Left colon (tissue), 2 donors: Measurements from ENCODE around the gene AAMDC. TPM values are rescaled to one million over a fixed set of nuclear protein-coding genes. Genes with fewer than 3 reads are reported as not detected.
"Not testable (repeated sequence)": the region's sequence is repeated elsewhere in the genome, so short reads cannot be mapped to it uniquely, and the experiment has no call there.

ENCODE experiments used
- ATAC-seq: fragments of 200-7000 bp; cut with Tn5 transposase; one replicate; pipeline ENCODE4 v1.9.1; 2020; ENCODE audit warnings: mild to moderate bottlenecking, moderate library complexity
- DNase-seq, 2 donors: peaks; one replicate each; pipeline ENCODE4 v3.0.0-alpha.2; 2020
- intact Hi-C, 2 donors: fragments of 100-400 bp; cut with DNase I in 1 of 2; cut with micrococcal nuclease in 1 of 2; formaldehyde crosslinking; loops; one replicate each; pipeline versions ENCODE4 v1.11.2 to v1.14.0; 2022; cut with DNase I, micrococcal nuclease
- total RNA-seq, 2 donors: library from RNA; stranded (reverse); fragmentation: NEBNext Ultra II Directional; extraction: Animal tissue kit (Norgen Biotek cat#: 25700); gene quantifications; one replicate each; pipeline ENCODE4 v1.2.1, GENCODE V29; 2021
- donor health status: DM: no; HTN: no; CAD: no.
- donor health status: DM: yes; HTN: yes; CAD: no.

Gene AAMDC
- total RNA-seq, 2 donors from 2014 or later: 20.6 to 36.1 TPM

DNA sequence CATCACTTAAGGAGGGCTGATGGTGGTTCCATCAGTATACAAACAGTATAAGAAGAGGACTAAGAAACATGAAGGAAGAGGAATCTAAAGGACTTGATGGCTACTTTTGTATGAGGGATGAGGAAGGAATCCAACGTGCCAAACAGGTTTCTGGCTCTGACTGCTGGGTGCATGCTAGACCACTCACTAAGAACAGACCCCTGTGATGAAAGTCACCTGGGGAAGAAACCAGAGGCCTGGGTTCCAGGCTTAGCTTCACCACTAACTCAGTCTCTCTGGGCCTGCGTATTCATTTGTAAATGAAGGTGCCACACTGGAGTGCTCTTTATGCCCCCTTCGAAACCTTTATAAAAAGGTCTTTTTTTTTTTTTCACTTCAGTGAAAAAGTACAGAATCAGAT is 55.1 kb downstream of the AAMDC start:
- intact Hi-C loops: no loop called here
- ATAC-seq (no peak), DNase-seq (no peak)

GRCh38 chr11:77878247-77878646 is 57.3 kb downstream of the AAMDC start:
- ATAC-seq, DNase-seq, intact Hi-C loops: not testable (repeated sequence)

DNA sequence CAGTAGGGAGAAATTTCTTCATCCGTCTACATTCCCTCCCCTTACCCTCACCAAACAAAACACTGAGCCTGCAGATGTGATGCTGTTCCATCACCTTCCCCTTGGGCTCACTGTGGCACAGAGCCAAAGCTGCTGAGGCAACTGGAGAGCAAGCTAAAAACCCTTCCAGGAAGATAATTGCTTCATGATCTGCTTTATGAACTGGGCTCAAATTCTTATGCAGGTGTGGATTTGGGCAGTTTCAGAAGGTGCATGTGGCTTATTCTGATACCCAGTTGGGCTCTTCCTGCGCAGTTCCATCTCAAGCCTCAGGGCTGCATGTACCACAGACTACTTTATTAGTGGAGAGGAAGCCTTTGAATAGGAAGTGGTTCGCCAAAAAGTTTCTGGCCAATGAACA is 58.3 kb downstream of the AAMDC start:
- peak; percentile 9 to 28 for DNase-seq
- intact Hi-C loops: no loop called here
- no peak for ATAC-seq

- DNase-seq (no peak), ATAC-seq (no peak)
- intact Hi-C loops: no loop called here
These were observed 61.5 kb downstream of the AAMDC start for GRCh38 chr11:77882396-77882795.

GRCh38 chr11:77883775-77884174 is 62.8 kb downstream of the AAMDC start:
- ATAC-seq: no peak
- intact Hi-C loops: no loop called here
- no peak for DNase-seq

DNA sequence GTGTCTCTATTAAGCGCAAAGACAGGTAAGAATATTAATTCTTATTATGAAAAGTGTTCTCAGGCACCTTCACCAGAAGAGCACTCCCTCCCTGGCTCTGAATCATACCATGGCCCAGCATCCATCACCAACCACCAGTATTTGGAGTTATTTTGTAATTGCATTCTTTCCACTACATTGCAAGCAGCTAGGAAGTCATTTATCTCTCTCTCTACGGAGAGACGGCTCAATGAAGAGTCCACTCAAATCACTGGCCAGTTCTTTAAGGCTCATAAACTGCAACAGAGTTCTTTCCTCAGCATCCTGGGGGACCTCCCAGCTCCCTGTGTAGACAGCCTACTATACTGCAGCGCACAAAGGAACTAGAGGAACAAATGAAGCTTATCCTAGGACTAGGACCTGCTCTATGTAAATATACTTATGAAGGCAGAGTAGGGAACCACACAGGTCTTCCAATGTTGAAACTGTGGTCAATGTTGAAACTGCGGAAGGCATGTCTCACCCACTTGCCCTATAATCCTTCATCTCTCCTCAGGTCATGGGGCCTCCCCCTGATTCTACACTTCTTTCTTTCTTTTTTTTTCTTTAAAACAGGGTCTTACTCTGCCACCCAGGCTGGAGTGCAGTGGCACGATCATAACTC is 63.4 kb downstream of the AAMDC start:
- intact Hi-C loops: no loop called here
- no peak for DNase-seq
- ATAC-seq: no peak

DNA sequence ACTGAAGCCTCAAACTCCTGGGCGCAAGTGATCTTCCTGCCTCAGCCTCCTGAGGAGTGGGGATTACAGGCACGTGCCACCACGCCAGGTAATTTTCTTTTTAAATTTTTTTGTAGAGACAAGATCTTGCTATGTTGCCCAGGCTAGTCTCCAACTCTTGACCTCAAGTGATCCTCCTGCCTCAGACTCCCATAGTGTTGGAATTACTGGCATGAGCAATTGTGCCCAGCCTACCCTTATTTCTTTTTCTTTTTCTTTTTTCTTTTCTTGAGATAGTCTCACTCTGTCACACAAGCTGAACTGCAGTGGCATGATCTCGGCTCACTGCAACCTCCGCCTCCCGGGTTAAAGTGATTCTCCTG is 63.9 kb downstream of the AAMDC start:
- ATAC-seq: no peak
- intact Hi-C loops: no loop called here

GRCh38 chr11:77886401-77886800 is 65.5 kb downstream of the AAMDC start:
- intact Hi-C loops: no loop called here
- DNase-seq (no peak), ATAC-seq (no peak)

More for the DNA sequence above, 63.9 kb downstream of the AAMDC start:
- no peak for DNase-seq

DNA sequence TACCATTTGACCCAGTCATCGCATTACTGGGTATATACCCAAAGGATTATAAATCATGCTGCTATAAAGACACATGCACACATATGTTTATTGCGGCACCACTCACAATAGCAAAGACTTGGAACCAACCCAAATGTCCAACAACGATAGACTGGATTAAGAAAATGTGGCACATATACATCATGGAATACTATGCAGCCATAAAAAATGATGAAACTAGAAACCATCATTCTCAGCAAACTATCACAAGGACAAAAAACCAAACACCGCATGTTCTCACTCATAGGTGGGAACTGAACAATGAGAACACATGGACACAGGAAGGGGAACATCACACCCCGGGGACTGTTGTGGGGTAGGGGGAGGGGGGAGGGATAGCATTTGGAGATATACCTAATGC is 68.1 kb downstream of the AAMDC start:
- intact Hi-C loops, DNase-seq, ATAC-seq: not testable (repeated sequence)

- ATAC-seq, DNase-seq, intact Hi-C loops: not testable (repeated sequence)
These were observed 69.2 kb downstream of the AAMDC start for GRCh38 chr11:77890100-77890614.

GRCh38 chr11:77890619-77891056 is 69.7 kb downstream of the AAMDC start:
- ATAC-seq: peak; percentile 71
- intact Hi-C loops: not testable (repeated sequence)

DNA sequence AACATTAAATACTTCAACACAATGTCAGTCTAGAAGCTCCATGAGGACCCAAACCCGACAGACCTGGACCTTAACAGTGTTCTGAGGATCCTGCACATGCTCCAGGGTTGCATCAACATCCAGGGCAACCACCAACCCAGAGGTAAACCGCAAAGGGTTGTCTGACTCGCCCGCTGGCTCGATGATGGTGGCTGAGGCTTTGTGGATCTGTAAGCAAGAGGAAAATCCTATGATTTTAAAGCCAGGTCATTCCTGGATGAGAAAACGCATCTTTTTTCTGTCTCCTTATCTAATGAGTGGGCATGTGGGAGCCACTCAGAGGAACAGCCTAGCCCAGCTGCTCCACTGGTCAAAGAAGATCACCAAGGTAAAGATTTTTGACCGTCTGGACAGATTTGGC is 70.3 kb downstream of the AAMDC start:
- intact Hi-C loops, ATAC-seq, DNase-seq: not testable (repeated sequence)

More at GRCh38 chr11:77890619-77891056, 69.7 kb downstream of the AAMDC start:
- not testable (repeated sequence) for DNase-seq

- DNase-seq, intact Hi-C loops, ATAC-seq: not testable (repeated sequence)
These were observed 70.8 kb downstream of the AAMDC start for GRCh38 chr11:77891703-77892102.

DNA sequence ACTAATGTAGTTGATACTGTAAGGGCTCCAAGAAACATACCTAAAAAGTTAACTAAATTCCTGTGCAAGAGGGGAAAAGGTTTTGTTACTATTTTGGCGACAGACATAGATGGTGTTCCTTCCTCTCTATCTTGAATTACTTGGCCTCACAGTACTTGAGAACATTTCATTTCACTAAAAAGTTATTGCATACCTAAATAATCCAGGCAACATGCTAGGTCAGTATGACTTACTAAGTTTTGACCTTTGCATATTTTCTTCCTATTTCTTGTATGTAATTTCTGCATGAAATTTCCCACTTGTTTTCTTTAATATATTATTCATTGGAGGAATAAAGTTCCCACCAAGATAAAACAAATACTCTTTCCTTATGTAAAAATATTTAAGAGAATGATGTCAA is 74.0 kb downstream of the AAMDC start:
- DNase-seq, ATAC-seq, intact Hi-C loops: not testable (repeated sequence)

GRCh38 chr11:77908835-77909234 is 87.9 kb downstream of the AAMDC start:
- intact Hi-C loops: no loop called here
- ATAC-seq (no peak), DNase-seq (no peak)

DNA sequence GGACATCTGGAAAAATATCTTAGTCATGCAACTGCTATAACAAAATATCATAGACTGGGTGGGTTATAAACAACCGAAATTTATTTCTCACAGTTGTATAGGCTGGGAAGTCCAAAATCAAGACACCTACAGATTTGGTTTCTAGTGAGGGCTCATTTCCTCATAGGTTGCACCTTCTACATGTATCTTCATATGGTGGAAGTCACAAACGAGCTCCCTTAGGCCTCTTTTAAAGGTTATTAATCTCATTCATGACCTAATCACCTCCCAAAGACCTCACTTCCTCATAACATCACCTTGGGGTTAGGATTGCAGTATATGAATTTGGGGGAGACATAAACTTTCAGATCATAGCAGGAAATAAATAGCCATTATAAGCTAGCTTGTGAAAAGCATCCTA is 88.3 kb downstream of the AAMDC start:
- no peak for DNase-seq
- intact Hi-C loops: no loop called here
- ATAC-seq: no peak

GRCh38 chr11:77910828-77911227 is 89.9 kb downstream of the AAMDC start:
- peak; percentile 21 for ATAC-seq
- intact Hi-C loops, DNase-seq: not testable (repeated sequence)

GRCh38 chr11:77913608-77914306 is 92.8 kb downstream of the AAMDC start:
- intact Hi-C loops, DNase-seq: not testable (repeated sequence)
- ATAC-seq: peak; percentile 57

DNA sequence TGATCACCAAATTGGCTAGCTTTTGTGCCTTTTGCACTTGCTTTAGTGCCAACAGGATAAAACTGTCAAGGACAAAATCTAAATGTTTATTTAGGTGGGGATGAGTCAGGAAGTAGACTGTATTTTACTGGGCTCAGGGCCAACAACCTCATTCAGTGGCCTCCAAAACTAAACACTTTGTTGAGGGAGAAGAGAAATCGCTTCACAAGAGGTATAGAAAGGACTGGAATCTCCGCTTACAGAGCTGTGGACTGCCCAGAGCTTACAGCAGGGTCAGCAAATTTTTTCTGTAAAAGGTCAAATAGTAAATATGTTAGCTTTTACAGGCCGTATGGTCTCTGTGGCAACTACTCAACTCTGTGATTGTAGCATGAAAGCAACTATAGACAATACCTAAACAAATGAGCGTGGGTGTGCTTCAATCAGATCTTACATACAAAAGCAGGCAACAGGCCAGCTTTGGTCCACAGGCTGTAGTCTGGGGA is 93.4 kb downstream of the AAMDC start:
- DNase-seq (peak; percentile 35 to 44), ATAC-seq (peak; percentile 92)
- intact Hi-C loops: not testable (repeated sequence)

DNA sequence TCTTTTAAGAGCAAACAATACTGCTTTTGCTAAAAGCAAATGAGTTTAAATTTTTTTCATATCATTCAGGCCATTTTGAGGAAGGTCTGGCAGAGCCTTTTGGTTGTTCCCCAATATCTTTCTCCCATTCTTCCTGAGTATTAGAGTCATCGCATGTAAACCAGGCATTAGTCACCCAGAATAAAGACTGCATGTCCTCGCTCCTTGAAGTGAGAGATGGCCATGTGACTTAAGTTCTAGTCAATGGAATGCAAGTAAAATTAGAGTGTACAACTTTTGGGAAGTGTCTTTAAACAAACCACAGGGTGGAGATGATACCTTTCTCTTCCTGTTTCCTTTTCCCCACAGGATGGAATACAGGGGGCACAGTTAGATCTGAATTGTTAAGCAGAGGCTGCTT is 96.8 kb downstream of the AAMDC start:
- ATAC-seq, DNase-seq, intact Hi-C loops: not testable (repeated sequence)
